Right hindlimb (tissue), 1 donor: Measurements from ENCODE around the gene GSG1L.

Source experiments
- DNase-seq: peaks from one replicate; pipeline ENCODE4 v3.0.0-alpha.2; 2018

GSG1L gene

DNA sequence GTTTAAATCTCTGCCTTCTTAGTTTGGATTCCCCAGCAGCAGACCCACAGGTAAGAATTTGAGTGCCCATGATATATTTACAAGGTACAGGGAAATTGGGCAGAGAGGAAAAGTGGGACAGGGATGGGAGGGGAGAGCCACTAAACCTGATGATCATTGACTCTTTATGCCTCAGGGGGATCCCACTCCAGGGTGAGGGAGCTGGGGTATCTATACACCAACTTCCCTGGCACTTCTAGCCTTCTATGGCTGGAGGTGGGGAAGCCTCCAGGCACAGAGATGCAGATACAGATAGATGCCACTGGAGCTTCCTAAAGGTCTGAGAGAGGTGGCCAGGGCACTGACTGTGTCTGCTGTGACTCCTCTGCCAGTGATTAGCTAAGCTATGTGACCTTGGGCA, 257.1 kb downstream of the GSG1L start:
- DNase-seq, result no peak

DNA sequence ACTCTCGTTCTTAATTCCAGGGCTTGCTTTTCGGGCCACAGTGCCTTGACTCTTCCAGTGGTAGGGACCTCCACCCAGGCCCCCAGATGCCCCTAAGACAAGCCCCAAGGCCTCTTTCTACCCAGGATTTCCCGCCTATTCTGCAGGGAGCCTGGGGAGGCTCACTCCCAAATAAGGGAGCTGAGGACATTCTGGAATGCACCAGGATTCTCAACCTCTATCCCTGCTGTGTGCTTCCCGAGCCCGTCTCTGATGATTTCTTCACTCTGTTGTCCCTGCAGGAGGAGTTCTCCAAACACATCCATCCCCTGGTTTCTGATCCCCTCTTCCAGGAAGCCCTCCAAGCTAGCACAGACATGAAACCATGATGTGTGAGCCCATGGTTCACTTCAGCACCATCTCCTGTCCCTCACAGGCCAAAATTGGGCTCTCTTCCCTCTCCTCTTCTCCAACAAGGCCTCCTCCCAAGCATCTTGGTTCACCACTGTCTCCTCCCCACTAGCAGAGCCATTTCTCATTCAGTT, 257.6 kb downstream of the GSG1L start:
- no peak for DNase-seq

- DNase-seq, result no peak
Measured at GRCh38 chr16:27803775-27804549, 259.6 kb downstream of the GSG1L start.

DNA sequence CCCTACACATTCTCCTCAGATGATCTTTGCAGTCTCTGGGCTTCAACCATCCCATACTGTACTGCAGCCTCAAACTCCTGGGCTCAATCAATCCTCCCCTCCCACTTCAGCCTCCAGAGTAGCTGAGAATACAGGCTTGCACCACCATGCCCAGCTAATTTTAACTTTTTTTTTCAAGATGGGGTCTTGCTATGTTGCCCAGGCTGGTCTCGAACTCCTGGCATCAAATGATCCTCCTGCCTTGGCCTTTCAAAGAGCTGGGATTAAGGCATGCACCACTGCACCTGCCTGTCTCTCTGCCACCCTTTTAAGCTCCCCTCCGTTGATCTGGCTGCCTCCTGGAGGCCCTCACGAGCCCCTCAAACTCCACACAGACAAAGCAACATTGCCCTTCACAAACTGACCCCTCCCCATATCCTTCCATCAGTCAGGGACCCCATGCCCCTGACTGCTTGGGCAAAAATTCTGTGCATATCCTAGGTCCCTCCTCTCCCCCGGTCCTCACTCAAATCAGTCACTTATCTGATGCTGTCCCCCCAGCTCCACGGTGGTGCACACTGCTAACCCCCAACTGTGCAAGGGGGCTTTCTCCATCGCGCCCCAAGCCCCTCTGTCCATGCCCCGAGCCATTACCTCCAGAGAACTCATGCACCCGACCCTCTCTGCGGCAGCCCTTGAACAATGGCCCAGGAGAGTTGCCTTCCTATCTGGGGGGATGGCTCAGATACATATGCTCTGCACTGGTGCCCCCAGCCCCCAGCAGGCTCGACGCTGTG, 260.7 kb downstream of the GSG1L start:
- no peak for DNase-seq

DNA sequence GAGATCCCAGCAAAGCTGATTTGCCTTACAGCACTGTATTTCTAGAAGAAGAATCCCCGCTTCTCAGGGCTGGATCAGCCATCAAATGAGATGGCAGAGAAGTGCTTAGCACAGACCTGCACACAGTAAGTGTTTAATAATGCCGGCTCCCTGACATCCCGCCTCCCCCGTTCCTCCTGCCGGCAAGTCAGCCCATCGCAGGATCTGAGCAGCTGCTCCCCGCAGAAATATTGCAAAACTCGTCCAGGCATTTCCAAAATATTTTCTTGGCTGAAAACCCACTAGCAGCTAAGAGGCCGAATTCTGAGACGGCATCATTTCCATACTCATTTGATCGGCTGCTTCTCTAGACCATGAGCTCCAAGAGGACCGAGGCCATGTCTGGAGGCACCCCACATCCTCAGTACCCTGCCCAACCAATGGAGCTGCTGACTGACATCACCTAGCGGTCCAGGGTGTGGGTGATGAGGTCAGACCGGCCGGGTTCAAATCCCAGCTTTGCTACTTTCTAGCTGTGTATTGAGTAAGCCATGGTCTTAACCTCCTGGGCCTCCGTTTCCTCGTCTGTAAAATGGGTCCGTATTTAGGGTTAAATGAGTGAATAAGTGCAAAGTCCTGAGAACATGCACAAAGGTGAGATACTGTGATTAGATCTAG, 262.1 kb downstream of the GSG1L start:
- DNase-seq, result no peak

GRCh38 chr16:27800817-27801216, 262.7 kb downstream of the GSG1L start:
- no peak for DNase-seq

DNA sequence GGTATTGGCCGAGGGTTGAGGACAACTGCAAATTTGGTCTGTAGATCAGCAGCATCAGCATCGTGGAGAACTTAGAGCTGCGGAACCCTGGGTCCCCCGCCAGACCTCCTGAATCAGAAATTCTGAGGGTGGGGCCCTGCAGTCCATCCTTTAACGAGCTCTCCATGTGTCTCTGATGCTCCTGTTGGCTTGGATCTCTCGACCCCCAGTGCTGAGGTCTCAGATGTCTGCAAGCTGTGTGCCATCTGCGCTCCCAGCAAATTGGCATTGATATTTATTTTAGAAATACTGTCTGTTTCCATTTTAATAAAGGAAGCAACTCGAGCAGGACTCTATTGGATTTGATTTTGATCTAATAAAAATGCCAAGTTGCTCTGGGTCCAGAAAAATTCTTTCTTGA, 263.6 kb downstream of the GSG1L start:
- no peak for DNase-seq

DNA sequence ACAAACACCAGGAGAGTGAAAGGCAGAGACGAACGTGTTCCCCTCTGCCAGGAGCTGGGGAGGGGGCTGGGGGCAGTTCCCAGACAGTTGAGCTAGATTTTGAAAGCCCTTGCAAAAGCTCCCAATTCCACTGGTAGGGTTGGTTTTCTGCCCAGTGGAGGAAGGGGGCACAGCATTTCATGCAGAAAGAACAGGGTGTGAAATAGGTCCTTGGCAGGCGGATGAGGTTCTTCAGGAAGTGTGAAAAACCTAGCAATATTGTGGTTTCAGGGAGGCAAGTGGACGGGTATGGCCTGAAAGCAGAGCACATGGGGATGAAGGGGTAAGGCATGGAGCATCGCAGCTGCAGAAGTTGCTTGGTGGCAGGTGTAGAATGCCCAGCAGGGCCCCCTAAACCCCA, 265.3 kb downstream of the GSG1L start:
- no peak for DNase-seq

GRCh38 chr16:27795992-27796614, 267.4 kb downstream of the GSG1L start:
- no peak for DNase-seq

DNA sequence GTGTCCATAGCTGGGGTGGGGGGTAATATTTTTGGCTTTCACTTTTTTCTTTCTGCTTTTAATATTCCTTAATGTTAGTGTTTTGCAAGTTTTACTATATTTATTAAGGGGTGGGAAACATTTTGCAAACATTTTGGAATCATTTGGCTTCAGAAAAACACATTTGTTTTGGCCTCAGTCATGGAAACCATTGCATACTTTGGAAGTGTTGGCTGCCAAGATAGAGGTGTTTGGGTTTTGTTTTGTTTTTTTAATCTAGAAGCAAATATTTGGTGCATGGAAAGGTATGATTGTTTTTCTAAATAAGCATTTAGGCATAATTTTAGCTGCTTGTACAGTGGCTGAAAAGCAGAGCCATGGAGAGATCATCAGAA, 270.3 kb downstream of the GSG1L start:
- no peak for DNase-seq

- DNase-seq, result no peak
Measured at GRCh38 chr16:27792486-27793248, 270.8 kb downstream of the GSG1L start.

DNA sequence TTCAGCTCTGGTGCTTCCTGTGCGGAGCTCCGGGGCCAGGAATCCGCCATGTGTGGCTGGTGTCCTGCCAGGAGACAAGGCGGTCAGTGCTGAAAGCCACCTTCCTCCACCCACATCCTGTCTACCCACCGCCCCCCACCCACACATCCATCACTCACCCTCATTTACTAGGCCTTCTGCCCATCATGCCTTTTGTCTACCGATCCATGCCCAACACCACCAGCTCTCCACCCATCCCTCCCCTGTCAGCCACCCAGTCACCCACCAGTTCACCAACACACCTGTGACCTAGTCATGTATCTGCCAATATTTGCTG, 272.2 kb downstream of the GSG1L start:
- no peak for DNase-seq

GRCh38 chr16:27790546-27791403, 272.7 kb downstream of the GSG1L start:
- no peak for DNase-seq

DNA sequence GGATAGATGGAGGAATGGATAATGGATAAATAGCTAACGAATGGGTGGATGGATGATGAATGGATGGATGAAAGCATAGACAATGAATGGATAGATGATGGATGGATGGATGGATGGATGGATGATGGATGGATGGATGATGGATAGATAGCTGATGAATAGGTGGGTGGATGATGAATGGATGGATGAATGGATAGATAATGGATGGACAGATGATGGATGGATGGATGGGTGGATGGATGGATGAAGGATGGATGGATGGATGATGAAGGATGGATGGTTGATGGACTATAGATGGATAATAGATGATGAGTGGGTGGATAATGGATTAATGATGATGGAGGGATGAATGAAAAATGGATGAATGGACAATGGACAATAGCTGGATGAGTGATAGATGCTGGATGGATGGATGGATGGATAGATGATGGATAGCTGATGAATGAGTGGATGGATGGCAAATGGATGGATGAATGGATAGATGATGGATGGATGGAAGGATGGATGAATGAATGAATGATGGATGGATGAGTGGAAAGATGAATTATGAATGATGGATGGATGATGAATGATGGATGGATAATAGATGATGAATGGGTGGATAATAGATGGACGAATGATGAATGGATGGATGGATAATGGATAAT, 273.8 kb downstream of the GSG1L start:
- no peak for DNase-seq

DNA sequence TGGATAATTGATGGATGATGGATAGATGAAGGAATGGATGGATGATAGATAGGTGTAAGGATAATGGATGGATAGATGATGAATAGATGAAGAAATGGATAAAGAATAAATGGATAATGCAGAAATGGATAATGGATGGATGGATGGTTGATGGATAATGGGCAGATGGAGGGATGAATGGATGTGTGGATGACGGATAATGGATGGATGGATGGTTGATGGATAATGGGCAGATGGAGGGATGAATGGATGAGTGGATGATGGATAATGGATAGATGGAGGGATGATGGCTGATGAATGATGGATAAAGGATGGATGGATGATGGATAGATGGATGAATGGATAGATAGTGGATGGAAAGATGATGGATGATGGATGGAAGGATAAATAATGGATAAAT, 274.4 kb downstream of the GSG1L start:
- DNase-seq, result no peak

GRCh38 chr16:27787665-27788064, 275.8 kb downstream of the GSG1L start:
- no peak for DNase-seq

- no peak for DNase-seq
Measured at GRCh38 chr16:27786923-27787625, 276.4 kb downstream of the GSG1L start.

GRCh38 chr16:27786221-27786922, 277.1 kb downstream of the GSG1L start:
- no peak for DNase-seq

DNA sequence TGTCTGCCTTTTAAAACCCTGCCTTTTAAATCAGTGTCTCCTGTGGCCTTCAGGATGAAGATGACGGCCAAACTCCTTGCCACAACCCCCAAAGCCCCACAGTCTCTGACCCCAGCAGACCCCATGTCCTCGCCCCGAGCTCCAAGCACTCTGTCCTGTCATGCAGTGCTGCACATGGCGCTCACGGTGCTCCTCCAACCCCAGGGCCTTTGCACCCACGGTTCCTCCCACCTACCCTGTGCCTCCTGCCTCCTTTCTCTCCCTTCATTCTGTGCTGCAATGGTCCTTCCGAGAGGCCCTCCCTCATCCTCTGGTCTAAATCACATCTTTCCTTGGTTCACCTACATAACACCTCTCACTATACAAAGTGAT, 278.2 kb downstream of the GSG1L start:
- no peak for DNase-seq
